ENCODE results near the gene RAD51B.

GRCh38 chr14:68405961-68406360 lies 586.4 kb downstream of the RAD51B start:
- no peak for TF ChIP-seq POLR2A (IDR thresholded peaks at IDR 0.05)
- TF ChIP-seq CTCF (IDR thresholded peaks at IDR 0.05), result no peak
- TF ChIP-seq EP300 (IDR thresholded peaks at IDR 0.05), result no peak

Measured in tibial nerve (tissue), 4 donors.